Measurements from ENCODE around the gene PRM1.

The PRM1 gene

GRCh38 chr16:11232852-11233726, 48.0 kb downstream of the PRM1 start:
- DNase-seq: no peak

GRCh38 chr16:11232302-11232851, 48.8 kb downstream of the PRM1 start:
- no peak for DNase-seq

GRCh38 chr16:11231367-11231970, 49.7 kb downstream of the PRM1 start:
- DNase-seq: no peak

Measured in GOT3 (cell line).